ENCODE results near the gene CORO2B.

Gene CORO2B

GRCh38 chr15:68553994-68554720 lies 24.6 kb upstream of the CORO2B start:
- no peak overlapping the region for H3K4me3 ChIP-seq (ENCODE audit: low read depth, low read length)

- H3K4me3 ChIP-seq (ENCODE audit: low read depth, low read length): no peak overlapping the region
These were observed 23.8 kb upstream of the CORO2B start for GRCh38 chr15:68554721-68555678.

DNA sequence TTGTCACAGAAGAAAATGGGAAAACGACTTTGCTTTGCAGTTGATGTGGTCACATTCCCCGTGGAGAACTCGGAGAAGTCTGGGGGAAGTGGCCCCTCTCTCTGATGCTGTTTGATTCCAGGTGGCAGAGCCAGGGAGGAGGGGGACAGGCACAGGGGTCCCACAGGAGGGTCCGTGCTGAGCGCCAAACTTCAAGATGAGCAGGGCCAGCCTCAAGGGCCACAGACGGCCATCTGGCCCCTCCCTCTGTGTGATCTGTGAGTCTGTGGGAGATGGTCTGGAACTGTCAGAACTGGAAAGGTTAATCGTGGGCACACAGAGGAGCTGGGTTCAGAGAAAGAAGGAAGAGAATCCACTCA lies 23.1 kb upstream of the CORO2B start:
- no peak overlapping the region for H3K4me3 ChIP-seq (ENCODE audit: low read depth, low read length)

GRCh38 chr15:68556139-68556990 lies 22.4 kb upstream of the CORO2B start:
- H3K4me3 ChIP-seq (ENCODE audit: low read depth, low read length): no peak overlapping the region

DNA sequence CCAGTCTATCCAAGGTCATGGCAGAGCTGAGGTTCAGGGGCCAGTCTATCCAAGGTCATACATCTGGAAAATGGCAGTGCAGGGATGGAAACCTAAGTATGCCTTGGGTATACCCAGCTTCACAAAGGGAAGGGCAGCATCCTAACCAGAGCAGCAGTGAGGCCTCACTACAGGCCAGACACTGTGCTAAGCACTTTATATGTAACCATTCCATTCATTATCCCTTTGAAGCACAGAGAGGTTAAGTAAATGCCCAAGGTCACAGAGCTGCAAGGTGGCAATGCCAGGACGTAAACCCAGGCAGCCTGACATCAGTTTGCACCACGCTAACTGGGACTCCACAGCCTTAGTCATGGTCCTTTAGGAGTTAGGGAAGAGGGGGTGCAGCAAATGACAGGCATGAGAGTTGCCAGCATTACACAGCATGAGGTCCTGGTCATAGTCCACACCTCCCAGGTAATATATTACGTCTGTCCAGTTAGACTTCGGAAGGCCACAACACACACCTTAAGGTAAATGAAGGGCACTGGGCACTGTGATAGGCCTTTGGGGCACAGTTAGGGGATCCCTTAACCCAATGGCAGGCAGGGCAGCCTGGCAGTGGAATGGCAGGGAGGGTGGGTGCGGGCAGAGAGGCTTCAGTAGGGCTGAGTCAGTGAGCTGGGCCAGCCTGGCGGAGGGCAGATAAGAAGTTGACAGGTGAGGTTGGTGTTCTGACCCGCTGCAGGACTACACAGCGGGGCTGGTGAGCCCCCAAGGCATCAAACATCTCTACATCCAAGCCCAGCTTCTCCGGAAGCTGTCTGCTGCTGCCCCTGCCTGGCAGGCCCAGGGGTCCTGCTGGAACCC lies 21.1 kb upstream of the CORO2B start:
- H3K4me3 ChIP-seq (ENCODE audit: low read depth, low read length): no peak overlapping the region

DNA sequence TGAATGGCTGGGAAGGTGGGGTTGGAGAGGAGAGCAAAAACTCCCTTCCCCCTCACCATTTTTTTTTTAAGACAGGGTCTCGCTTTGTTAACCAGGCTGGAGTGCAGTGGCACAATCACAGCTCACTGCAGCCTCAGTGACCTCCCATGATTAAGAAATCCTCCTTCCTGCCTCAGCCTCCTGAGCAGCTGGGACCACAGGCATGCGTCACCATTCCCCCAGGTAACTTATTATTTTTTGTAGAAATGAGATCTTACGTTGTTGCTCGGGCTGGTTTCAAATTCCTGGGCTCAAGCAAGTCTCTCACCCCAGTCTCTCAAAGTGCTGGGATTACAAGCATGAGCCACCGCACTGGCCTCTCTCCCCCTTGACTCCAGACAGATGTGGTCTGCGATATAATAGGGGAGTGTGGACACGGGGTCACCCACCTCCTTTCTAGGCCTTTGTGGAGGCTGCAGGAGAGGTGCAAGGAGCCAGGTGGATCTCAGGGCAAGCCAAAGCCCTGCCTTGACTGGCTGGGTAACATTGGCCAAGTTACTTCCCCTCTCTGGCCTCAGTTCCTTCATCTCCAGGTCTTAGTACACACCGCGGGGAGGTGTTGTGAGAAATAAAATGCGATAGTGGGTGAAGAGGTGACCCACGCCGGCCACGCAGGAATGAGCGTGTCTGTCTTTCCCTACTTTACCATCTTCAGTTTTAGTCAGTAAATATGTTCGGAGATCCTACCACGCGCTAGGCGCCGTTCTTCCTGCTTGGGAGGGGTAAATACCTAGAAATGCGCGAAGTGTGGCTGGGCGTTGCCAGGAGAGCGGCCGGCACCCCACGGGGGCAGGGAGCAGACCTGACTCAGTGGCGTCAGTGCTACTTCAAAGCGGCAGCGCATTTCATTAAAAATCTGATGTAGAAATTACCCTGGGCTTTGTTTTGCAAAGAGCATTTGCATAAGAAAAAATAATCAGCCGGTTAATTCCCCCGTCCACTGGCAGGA lies 20.2 kb upstream of the CORO2B start:
- peak overlapping the region; percentile 52 for H3K4me3 ChIP-seq (ENCODE audit: low read depth, low read length)

DNA sequence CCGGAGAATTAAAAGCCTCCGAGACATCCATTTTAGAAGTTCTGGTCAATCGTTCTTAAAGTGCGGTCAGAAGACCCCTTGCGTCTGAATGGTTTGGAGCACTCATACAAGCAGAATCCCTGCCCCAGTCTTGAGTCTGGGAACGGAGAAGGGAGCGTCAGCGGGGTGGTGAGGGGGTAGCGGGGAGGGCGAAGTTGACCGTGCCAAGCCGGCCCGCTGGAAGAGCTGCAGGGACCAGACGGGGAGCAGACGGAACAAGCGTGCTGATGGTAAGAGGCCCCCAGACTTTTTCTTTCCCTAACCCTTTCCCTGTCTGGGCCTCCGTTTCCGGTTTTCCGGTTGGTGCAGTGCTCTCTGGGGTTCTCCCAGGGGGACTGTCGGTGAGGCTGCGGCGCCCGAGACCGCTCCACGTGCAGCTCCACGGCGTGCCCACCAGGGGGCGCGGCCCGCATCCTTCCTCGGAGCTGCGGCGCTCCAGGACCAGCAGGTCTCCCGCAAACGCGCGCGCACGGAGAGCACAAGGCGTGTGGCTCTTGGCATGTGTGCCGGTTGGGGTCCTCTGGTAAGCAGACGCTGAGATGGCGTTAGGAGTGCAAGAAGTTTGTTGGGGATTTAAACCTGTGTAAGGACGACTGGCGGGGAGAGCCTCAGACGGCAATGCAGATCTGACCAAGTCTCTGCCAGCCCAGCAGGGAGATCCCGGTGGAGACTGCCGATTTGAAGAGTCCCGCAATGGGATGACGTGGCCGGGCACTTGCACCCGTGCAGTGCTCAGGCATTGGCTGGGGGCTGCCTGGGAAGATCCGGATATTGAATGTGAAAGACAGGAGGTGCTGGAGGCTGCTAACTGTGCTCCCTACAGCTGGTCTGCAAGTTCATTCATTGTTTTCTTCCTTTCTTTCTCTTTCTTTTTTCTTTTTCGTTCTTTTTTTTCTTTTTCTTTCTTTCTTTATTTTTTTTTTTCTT lies 19.2 kb upstream of the CORO2B start:
- peak overlapping the region; percentile 52 for H3K4me3 ChIP-seq (ENCODE audit: low read depth, low read length)

- H3K4me3 ChIP-seq (ENCODE audit: low read depth, low read length): no peak overlapping the region
These were observed 18.2 kb upstream of the CORO2B start for GRCh38 chr15:68560501-68561113.

DNA sequence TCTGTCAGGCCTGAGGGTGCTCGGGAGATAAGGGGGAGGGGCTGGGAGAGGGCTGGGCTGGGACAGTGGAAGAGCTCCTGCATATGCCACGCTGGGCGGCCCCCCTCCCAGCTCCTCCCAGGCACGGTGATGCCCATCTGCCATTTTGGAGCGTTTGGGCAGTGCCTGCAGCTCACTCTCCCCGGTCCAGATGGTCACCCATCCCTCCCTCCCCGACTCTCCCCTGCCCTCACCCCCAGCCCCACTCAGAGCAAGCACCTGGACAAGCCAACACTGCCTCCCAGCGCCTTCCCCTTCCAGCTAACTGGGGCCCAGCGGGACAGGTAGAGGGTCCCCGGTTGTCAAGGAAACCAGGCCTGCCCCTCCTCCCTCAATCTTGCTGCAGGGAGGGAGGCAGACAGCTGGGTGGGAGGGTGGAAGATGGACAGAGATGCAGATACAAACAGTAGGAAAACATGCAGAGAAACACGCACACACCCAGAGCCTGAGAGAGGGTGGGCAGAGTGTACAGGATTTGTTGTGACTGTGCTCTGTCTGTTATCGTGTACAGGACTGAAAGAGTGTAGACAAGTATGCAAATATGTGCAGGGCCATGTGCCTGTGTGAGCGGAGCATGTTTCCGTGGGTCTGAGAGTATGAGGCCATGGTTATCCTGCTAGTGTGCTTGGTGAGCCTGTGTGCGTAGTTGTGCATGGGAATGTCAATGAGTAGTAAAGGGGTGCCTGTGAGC lies 17.5 kb upstream of the CORO2B start:
- no peak overlapping the region for H3K4me3 ChIP-seq (ENCODE audit: low read depth, low read length)

DNA sequence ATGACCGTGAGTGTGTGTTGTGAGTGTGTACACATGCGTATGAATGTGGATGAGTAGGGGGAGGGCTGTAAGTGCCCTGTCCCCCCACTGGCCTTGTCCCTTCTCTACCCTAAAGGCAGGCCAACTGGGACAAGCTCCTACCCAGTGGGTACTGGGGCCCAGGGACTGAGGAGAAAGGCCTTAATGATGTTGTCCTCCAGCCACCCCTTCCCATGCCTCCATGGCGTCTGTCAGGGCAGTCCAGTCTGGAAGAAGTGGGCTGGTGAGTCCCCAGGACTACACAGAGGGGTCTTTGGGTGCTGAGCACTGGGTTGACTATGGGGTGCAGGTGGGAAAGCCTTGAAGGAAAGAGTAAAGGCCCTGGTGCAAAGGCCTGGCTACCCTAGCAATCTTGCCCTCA lies 16.9 kb upstream of the CORO2B start:
- H3K4me3 ChIP-seq (ENCODE audit: low read depth, low read length): no peak overlapping the region

- H3K4me3 ChIP-seq (ENCODE audit: low read depth, low read length): no peak overlapping the region
These were observed 14.6 kb upstream of the CORO2B start for GRCh38 chr15:68564173-68564572.

DNA sequence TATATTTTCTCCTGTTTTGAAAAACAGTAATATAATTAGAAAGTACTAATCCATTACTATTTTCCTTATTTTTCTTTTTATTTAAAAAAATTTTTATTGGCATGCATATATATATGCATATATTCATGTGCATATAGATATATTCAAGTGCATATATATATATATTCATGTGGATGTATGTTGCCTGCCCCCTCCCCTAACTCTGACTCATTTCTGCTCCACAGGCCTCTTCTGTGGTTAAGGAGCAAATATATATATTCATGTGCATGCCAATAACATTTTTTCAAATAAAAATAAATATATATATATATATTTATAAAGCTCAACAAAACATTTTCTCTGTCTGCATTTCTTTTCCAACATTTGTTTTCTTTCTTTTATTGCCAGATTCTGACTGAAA lies 13.6 kb upstream of the CORO2B start:
- H3K4me3 ChIP-seq (ENCODE audit: low read depth, low read length): no peak overlapping the region

GRCh38 chr15:68565726-68566125 lies 13.1 kb upstream of the CORO2B start:
- no peak overlapping the region for H3K4me3 ChIP-seq (ENCODE audit: low read depth, low read length)

DNA sequence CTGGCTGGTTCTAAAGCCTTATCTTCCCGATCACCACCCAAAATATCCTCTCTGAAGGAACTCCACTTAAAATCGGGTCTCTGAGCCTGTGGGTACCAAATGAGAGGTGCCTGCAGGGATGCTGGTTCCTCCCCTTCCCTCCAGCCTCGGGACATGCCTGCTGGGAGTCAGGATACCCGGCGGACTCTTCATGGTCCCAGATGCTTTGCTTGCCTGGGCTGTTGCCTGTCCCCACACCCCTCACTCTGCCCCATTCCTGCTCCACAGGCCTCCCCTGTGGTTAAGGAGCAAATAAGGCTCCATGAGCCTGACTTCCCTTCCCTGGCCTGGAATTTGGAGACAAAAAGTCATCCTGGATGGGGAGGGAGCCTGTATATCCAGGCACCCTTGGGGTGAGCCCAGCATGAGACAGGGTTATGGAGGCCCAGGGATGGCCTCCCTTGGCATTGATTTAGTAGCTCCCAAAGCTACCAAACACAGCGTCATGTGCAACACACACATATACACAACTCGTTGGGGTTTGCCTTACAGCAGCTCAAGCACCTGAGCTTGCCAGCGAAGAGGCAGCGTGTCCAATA lies 12.3 kb upstream of the CORO2B start:
- H3K4me3 ChIP-seq (ENCODE audit: low read depth, low read length): no peak overlapping the region

- no peak overlapping the region for H3K4me3 ChIP-seq (ENCODE audit: low read depth, low read length)
These were observed 11.4 kb upstream of the CORO2B start for GRCh38 chr15:68567345-68567744.

- H3K4me3 ChIP-seq (ENCODE audit: low read depth, low read length): no peak overlapping the region
These were observed 7.8 kb upstream of the CORO2B start for GRCh38 chr15:68570974-68571373.

- no peak overlapping the region for H3K4me3 ChIP-seq (ENCODE audit: low read depth, low read length)
These were observed 7.2 kb upstream of the CORO2B start for GRCh38 chr15:68571582-68571981.
